ENCODE data around the gene ADAMTSL4. TPM values are rescaled to one million over a fixed set of nuclear protein-coding genes. Genes with fewer than 3 reads are reported as not detected.

ADAMTSL4 gene
- total and polyA plus RNA-seq, 4 donors: 23.2 to 104 (median 48.0) TPM

DNA sequence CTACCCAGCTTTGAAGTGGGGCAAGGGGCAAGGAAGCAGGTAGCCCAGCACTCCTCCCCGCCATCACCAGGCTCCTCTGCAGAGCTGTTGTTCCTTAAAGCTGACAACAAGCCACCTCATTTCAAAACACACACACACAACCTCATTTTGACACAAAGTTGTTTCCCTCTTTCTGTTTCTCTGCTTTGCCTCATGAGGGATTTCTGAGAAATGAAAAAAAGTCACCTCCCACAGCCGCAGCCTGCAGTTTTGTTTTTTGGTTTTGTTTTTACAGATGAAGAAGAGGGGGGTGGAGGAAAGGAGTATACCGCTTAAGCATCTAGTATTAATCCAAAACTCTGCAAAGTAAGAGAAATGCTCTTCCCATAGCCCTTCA lies 18.1 kb downstream of the ADAMTSL4 start:
- H3K4me1 ChIP-seq (ENCODE audit: control insufficient read depth in 5 of 5, insufficient read depth in 5 of 5, low read length in 5 of 5): peaks cover 38 to 62% (median 43%) of the 10 kb centered on the region in 5 donors
- TF ChIP-seq, protein P1, sequence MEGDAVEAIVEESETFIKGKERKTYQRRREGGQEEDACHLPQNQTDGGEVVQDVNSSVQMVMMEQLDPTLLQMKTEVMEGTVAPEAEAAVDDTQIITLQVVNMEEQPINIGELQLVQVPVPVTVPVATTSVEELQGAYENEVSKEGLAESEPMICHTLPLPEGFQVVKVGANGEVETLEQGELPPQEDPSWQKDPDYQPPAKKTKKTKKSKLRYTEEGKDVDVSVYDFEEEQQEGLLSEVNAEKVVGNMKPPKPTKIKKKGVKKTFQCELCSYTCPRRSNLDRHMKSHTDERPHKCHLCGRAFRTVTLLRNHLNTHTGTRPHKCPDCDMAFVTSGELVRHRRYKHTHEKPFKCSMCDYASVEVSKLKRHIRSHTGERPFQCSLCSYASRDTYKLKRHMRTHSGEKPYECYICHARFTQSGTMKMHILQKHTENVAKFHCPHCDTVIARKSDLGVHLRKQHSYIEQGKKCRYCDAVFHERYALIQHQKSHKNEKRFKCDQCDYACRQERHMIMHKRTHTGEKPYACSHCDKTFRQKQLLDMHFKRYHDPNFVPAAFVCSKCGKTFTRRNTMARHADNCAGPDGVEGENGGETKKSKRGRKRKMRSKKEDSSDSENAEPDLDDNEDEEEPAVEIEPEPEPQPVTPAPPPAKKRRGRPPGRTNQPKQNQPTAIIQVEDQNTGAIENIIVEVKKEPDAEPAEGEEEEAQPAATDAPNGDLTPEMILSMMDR (IDR thresholded peaks at IDR 0.05; ENCODE audit: control extremely low read depth, extremely low read depth): no peak
- 2 to 12% methylated on average over 3 of the region's 3 CpGs for WGBS, 2 donors
- no peak overlapping the region for H3K4me3 ChIP-seq
- H3K27me3 ChIP-seq (ENCODE audit: control insufficient read depth in 3 of 3, insufficient read depth in 3 of 3, low read length in 2 of 3): no peaks in the 10 kb centered on the region
- H3K27ac ChIP-seq (ENCODE audit: low read depth in 1 of 2, low read length in 1 of 2): peak overlapping the region; percentile 81 to 98
- DNase-seq (peak in 2 of 3 donors; percentile 54 to 82), ATAC-seq (ENCODE audit: insufficient read depth, low FRiP score) (no peak)
- H3K9ac ChIP-seq (ENCODE audit: insufficient read depth in 1 of 2, low read length in 2 of 2): peak overlapping the region in 1 of 2 donors; percentile 93
- H3K9me3 ChIP-seq (ENCODE audit: control insufficient read depth in 4 of 4, insufficient read depth in 3 of 4, low read length in 3 of 4): no peaks in the 10 kb centered on the region
- H3K36me3 ChIP-seq (ENCODE audit: control insufficient read depth in 4 of 4, insufficient read depth in 4 of 4, low read length in 4 of 4): peaks cover 0 to 7% (median 4%) of the 10 kb centered on the region in 4 donors

GRCh38 chr1:150567717-150568593 lies 18.7 kb downstream of the ADAMTSL4 start:
- Histone ChIP-seq H3K9ac (ENCODE audit: insufficient read depth in 1 of 2, low read length in 2 of 2) (peak overlapping the region in 1 of 2 donors; percentile 93), H3K9me3 (ENCODE audit: control insufficient read depth in 4 of 4, insufficient read depth in 3 of 4, low read length in 3 of 4) (no peaks in the 10 kb centered on the region), H3K36me3 (ENCODE audit: control insufficient read depth in 4 of 4, insufficient read depth in 4 of 4, low read length in 4 of 4) (peaks cover 0 to 10% (median 5%) of the 10 kb centered on the region in 4 donors), H3K27ac (ENCODE audit: low read depth in 1 of 2, low read length in 1 of 2) (peak overlapping the region; percentile 81 to 98), H3K4me1 (ENCODE audit: control insufficient read depth in 5 of 5, insufficient read depth in 5 of 5, low read length in 5 of 5) (peaks cover 32 to 56% (median 37%) of the 10 kb centered on the region in 5 donors), H3K4me3 (peak overlapping the region; percentile 10), H3K27me3 (ENCODE audit: control insufficient read depth in 3 of 3, insufficient read depth in 3 of 3, low read length in 2 of 3) (no peaks in the 10 kb centered on the region)
- WGBS, 2 donors: 3 to 12% methylated on average over 10 of the region's 10 CpGs
- DNase-seq: peak; percentile 95 to 98 (median 97)
- TF ChIP-seq, protein P1 (IDR thresholded peaks at IDR 0.05; ENCODE audit: control extremely low read depth, extremely low read depth): no peak
- peak; percentile 63 for ATAC-seq (ENCODE audit: insufficient read depth, low FRiP score)

GRCh38 chr1:150568594-150568966 lies 19.4 kb downstream of the ADAMTSL4 start:
- no peak overlapping the region for H3K4me3 ChIP-seq

More at GRCh38 chr1:150568594-150568966, 19.4 kb downstream of the ADAMTSL4 start:
- no peaks in the 10 kb centered on the region for H3K9me3 ChIP-seq (ENCODE audit: control insufficient read depth in 4 of 4, insufficient read depth in 3 of 4, low read length in 3 of 4)
- H3K4me1 ChIP-seq (ENCODE audit: control insufficient read depth in 5 of 5, insufficient read depth in 5 of 5, low read length in 5 of 5): peaks cover 29 to 55% (median 31%) of the 10 kb centered on the region in 5 donors
- no peak for DNase-seq
- no peak for ATAC-seq (ENCODE audit: insufficient read depth, low FRiP score)
- H3K9ac ChIP-seq (ENCODE audit: insufficient read depth in 1 of 2, low read length in 2 of 2): peak overlapping the region in 1 of 2 donors; percentile 83
- H3K36me3 ChIP-seq (ENCODE audit: control insufficient read depth in 4 of 4, insufficient read depth in 4 of 4, low read length in 4 of 4): peaks cover 5 to 15% (median 12%) of the 10 kb centered on the region in 4 donors
- peak overlapping the region; percentile 81 to 98 for H3K27ac ChIP-seq (ENCODE audit: low read depth in 1 of 2, low read length in 1 of 2)
- TF ChIP-seq, protein P1 (IDR thresholded peaks at IDR 0.05; ENCODE audit: control extremely low read depth, extremely low read depth): no peak
- no peaks in the 10 kb centered on the region for H3K27me3 ChIP-seq (ENCODE audit: control insufficient read depth in 3 of 3, insufficient read depth in 3 of 3, low read length in 2 of 3)
